ENCODE data around the gene CDKN1C.

Gene CDKN1C

DNA sequence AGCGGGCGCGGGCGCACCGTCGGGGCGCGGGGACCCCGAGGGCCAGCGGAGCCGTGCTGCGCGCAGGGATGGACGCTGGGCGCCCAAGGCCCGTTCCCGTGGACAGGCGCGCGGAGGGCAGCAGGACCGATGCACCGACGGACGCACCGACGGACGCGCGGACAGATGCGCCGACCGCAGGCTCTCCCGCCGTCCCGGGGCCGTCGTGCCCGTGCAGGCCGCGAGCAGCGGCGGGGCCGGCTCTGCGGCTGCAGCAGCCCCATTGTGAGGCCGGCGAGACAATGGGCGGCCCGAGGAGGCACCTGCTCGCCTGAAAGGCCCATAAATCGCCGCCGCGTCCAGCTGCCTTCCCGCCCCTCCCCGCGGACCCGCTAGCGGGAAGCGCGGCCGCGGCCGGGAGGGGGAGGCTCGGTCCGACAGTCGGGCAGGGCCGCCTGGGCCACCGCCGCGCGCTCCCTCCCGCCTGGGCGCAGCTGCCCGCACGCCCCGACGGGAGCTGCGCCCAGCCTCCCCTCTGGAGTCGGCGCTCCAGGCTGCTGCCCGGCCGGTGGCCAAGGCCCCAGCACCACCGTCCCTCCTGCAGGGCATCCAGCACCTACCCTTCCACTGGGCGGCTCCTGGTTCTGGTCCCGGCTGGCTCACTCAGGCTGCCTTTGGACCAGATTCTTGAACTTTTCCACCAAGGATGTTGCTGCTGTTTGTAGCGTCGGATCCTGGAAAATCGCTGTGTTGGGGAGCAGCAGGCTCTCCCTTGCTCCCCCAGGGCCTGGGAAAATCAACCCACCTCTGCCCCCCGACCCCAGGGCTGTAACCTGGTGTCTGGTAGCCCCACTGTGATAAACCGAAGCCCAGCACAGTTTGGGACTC lies 15.8 kb downstream of the CDKN1C start:
- POLR2A ChIA-PET = no interaction called here
- H3K4me3 ChIP-seq (ENCODE audit: low read depth, low read length) = no peak overlapping the region

DNA sequence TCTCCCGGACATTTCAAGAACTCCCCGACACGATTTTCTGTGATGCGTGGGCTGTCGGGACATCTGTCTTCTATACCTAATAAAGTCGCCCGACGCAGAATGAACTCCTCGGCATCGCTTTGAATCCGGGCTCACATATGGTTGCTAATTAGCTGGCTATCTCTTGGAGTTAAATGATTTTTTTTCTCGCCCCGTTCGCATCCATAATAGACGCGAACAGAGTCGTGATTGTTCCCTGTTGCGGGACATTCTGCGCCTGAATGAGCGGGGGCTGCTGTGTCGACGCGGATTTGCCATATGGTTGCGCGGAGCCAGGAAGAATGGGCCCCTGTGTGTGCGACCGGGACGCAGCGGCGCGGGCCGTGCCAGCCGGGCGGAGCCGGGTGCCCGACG lies 16.4 kb downstream of the CDKN1C start:
- Histone ChIP-seq H3K9me3 (ENCODE audit: control insufficient read depth, insufficient read depth, low read depth, low read length) (no peaks in the 10 kb centered on the region), H3K4me3 (ENCODE audit: low read depth, low read length) (no peak overlapping the region), H3K4me1 (ENCODE audit: control insufficient read depth, insufficient read depth, low read length) (no peaks in the 10 kb centered on the region), H3K36me3 (ENCODE audit: control insufficient read depth in 2 of 2, insufficient read depth in 1 of 2, low read length in 2 of 2) (no peaks in the 10 kb centered on the region), H3K27ac (ENCODE audit: extremely low read depth, low read depth, low read length) (no peak overlapping the region)
- ChIA-PET CTCF (interaction anchor here (0.8 kb wide), 1 partner anchor 675 kb away, joined by 3 read pairs; no protein-coding TSS in a partner anchor), POLR2A (no interaction called here)
- TF ChIP-seq ZNF707 (tag by site-specific recombination; IDR thresholded peaks at IDR 0.05) = no peak
- TF ChIP-seq ZNF768 (tag by site-specific recombination; IDR thresholded peaks at IDR 0.05) = no peak
- TF ChIP-seq, protein P1, sequence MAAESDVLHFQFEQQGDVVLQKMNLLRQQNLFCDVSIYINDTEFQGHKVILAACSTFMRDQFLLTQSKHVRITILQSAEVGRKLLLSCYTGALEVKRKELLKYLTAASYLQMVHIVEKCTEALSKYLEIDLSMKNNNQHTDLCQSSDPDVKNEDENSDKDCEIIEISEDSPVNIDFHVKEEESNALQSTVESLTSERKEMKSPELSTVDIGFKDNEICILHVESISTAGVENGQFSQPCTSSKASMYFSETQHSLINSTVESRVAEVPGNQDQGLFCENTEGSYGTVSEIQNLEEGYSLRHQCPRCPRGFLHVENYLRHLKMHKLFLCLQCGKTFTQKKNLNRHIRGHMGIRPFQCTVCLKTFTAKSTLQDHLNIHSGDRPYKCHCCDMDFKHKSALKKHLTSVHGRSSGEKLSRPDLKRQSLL (tag by site-specific recombination; IDR thresholded peaks at IDR 0.05) = no peak
- no peak for TF ChIP-seq ZNF792 (tag by site-specific recombination; IDR thresholded peaks at IDR 0.05)
- TF ChIP-seq ZNF202 (tag by site-specific recombination; IDR thresholded peaks at IDR 0.05; ENCODE audit: borderline replicate concordance) = no peak
- TF ChIP-seq ZNF791 (tag by site-specific recombination; IDR thresholded peaks at IDR 0.05) = no peak
- no peak for TF ChIP-seq ZSCAN23 (tag by site-specific recombination; IDR thresholded peaks at IDR 0.05)
- no peak for TF ChIP-seq ZNF621 (tag by site-specific recombination; IDR thresholded peaks at IDR 0.05)
- TF ChIP-seq ZBTB7A (tag by site-specific recombination; IDR thresholded peaks at IDR 0.05; ENCODE audit: low read depth) = no peak

More for the DNA sequence above, 15.8 kb downstream of the CDKN1C start:
- Histone ChIP-seq H3K27ac (ENCODE audit: extremely low read depth, low read depth, low read length) (no peak overlapping the region), H3K9me3 (ENCODE audit: control insufficient read depth, insufficient read depth, low read depth, low read length) (no peaks in the 10 kb centered on the region), H3K4me1 (ENCODE audit: control insufficient read depth, insufficient read depth, low read length) (no peaks in the 10 kb centered on the region), H3K36me3 (ENCODE audit: control insufficient read depth in 2 of 2, insufficient read depth in 1 of 2, low read length in 2 of 2) (no peaks in the 10 kb centered on the region)
- CTCF ChIA-PET = no interaction called here
- TF ChIP-seq ZNF549 (tag by site-specific recombination; IDR thresholded peaks at IDR 0.05) (no peak), ZNF350 (tag by site-specific recombination; IDR thresholded peaks at IDR 0.05) (no peak), ZNF776 (tag by site-specific recombination; IDR thresholded peaks at IDR 0.05; ENCODE audit: borderline replicate concordance) (no peak)

DNA sequence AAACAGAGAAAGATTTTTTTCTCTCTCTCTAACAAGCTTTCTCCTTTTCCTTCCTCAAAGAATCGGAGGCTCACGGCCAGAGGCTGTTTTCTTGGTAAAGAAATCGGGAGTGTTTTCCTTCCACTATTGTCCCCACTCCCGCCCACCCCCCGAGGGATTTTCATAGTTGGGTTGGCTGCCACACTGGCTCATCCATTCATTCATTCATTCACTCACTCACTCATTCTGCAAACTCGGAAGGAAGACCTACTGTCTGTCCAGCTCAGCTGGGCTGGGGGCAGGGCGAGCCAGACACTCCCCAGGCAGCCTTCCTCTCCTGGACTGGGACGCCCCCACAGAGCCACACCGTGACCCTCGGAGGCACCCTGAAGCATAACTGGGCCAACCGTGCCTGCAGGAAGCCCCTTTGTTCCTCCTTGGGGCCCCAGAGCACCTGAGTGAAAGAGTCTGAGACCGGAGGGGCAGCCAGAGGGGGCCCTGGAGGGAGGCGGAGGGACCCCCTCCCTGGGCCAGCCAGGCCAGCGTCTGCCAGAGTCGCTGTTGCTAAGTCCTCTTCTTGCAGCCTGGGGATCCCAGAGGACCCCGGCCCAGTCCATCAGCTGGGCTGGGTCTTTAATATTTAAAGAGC lies 17.0 kb downstream of the CDKN1C start:
- ChIA-PET POLR2A (no interaction called here), CTCF (interaction anchor here (0.6 to 0.8 kb wide), 2 partner anchors 674 to 792 kb away, joined by 3 read pairs; no protein-coding TSS in a partner anchor)
- H3K27ac ChIP-seq (ENCODE audit: extremely low read depth, low read depth, low read length) = no peak overlapping the region
- H3K9me3 ChIP-seq (ENCODE audit: control insufficient read depth, insufficient read depth, low read depth, low read length) = no peaks in the 10 kb centered on the region
- H3K4me1 ChIP-seq (ENCODE audit: control insufficient read depth, insufficient read depth, low read length) = no peaks in the 10 kb centered on the region
- H3K36me3 ChIP-seq (ENCODE audit: control insufficient read depth in 2 of 2, insufficient read depth in 1 of 2, low read length in 2 of 2) = no peaks in the 10 kb centered on the region
- TF ChIP-seq, protein P2, sequence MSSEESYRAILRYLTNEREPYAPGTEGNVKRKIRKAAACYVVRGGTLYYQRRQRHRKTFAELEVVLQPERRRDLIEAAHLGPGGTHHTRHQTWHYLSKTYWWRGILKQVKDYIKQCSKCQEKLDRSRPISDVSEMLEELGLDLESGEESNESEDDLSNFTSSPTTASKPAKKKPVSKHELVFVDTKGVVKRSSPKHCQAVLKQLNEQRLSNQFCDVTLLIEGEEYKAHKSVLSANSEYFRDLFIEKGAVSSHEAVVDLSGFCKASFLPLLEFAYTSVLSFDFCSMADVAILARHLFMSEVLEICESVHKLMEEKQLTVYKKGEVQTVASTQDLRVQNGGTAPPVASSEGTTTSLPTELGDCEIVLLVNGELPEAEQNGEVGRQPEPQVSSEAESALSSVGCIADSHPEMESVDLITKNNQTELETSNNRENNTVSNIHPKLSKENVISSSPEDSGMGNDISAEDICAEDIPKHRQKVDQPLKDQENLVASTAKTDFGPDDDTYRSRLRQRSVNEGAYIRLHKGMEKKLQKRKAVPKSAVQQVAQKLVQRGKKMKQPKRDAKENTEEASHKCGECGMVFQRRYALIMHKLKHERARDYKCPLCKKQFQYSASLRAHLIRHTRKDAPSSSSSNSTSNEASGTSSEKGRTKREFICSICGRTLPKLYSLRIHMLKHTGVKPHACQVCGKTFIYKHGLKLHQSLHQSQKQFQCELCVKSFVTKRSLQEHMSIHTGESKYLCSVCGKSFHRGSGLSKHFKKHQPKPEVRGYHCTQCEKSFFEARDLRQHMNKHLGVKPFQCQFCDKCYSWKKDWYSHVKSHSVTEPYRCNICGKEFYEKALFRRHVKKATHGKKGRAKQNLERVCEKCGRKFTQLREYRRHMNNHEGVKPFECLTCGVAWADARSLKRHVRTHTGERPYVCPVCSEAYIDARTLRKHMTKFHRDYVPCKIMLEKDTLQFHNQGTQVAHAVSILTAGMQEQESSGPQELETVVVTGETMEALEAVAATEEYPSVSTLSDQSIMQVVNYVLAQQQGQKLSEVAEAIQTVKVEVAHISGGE (tag by site-specific recombination; conservative IDR thresholded peaks at IDR 0.05; ENCODE audit: low read depth) = no peak
- TF ChIP-seq, protein P3, sequence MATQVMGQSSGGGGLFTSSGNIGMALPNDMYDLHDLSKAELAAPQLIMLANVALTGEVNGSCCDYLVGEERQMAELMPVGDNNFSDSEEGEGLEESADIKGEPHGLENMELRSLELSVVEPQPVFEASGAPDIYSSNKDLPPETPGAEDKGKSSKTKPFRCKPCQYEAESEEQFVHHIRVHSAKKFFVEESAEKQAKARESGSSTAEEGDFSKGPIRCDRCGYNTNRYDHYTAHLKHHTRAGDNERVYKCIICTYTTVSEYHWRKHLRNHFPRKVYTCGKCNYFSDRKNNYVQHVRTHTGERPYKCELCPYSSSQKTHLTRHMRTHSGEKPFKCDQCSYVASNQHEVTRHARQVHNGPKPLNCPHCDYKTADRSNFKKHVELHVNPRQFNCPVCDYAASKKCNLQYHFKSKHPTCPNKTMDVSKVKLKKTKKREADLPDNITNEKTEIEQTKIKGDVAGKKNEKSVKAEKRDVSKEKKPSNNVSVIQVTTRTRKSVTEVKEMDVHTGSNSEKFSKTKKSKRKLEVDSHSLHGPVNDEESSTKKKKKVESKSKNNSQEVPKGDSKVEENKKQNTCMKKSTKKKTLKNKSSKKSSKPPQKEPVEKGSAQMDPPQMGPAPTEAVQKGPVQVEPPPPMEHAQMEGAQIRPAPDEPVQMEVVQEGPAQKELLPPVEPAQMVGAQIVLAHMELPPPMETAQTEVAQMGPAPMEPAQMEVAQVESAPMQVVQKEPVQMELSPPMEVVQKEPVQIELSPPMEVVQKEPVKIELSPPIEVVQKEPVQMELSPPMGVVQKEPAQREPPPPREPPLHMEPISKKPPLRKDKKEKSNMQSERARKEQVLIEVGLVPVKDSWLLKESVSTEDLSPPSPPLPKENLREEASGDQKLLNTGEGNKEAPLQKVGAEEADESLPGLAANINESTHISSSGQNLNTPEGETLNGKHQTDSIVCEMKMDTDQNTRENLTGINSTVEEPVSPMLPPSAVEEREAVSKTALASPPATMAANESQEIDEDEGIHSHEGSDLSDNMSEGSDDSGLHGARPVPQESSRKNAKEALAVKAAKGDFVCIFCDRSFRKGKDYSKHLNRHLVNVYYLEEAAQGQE (tag by site-specific recombination; IDR thresholded peaks at IDR 0.05) = no peak
- TF ChIP-seq ZIC2 (tag by site-specific recombination; IDR thresholded peaks at IDR 0.05) = peak; percentile 18; the same call in 1 of the 2 replicates
- TF ChIP-seq ZNF335 (tag by site-specific recombination; conservative IDR thresholded peaks at IDR 0.05) = no peak
- TF ChIP-seq ZNF19 (tag by site-specific recombination; IDR thresholded peaks at IDR 0.05; ENCODE audit: low read depth) = no peak
- H3K4me3 ChIP-seq (ENCODE audit: low read depth, low read length) = no peak overlapping the region
